H1 (cell line): ENCODE results near the gene NHP2. TPM values are rescaled to one million over a fixed set of nuclear protein-coding genes. Genes with fewer than 3 reads are reported as not detected.

ENCODE experiments used
- CTCF ChIA-PET: fragments of 300-600 bp; sonication (Branson Sonifier 250); formaldehyde crosslinking; loops from one replicate; lab custom pipeline; 2021; ENCODE audit not compliant: partially characterized antibody; lab: Charles Lee
- POLR2A ChIA-PET: fragments of 300-600 bp; sonication (Branson Sonifier 250); formaldehyde crosslinking; loops from one replicate; lab custom pipeline; 2021; ENCODE audit warnings: inconsistent platforms; ENCODE audit not compliant: partially characterized antibody; lab: Charles Lee
- DNase-seq, 2 experiments: peaks; one replicate each; pipeline versions ENCODE4 v3.0.0 to v3.0.0-alpha.2; 2010 to 2022; ENCODE audit warnings: low spot score in 2 of 2, low read depth in 1 of 2, mixed read lengths in 1 of 2
- FAIRE-seq: peaks from 2 replicates; lab custom pipeline; 2011; peaks lifted over from hg19 to GRCh38; lab: Jason Lieb, UNC
- H2AFZ ChIP-seq: 2 replicates; pipeline ENCODE4 v1.8.1; 2012; ENCODE audit warnings: low read length, inconsistent platforms
- H2AK5ac ChIP-seq: 2 replicates; pipeline ENCODE4 v1.6.1; 2013; ENCODE audit warnings: low read depth, low read length
- H2BK120ac ChIP-seq: replicated peaks from 2 replicates; pipeline ENCODE3; 2013; ENCODE audit warnings: low read depth, low read length, inconsistent platforms
- H2BK12ac ChIP-seq: 2 replicates; pipeline ENCODE4 v1.6.1; 2013; ENCODE audit warnings: low read depth, low read length
- H2BK15ac ChIP-seq: 2 replicates; pipeline ENCODE4 v1.6.1; 2013; ENCODE audit warnings: low read length
- H2BK20ac ChIP-seq: 2 replicates; pipeline ENCODE4 v1.6.1; 2013; ENCODE audit warnings: low read length
- H2BK5ac ChIP-seq: 2 replicates; pipeline ENCODE4 v1.6.1; 2013; ENCODE audit warnings: low read depth, low read length
- H3K14ac ChIP-seq: 2 replicates; pipeline ENCODE4 v1.6.1; 2013; ENCODE audit warnings: inconsistent platforms; ENCODE audit not compliant: insufficient read length
- H3K18ac ChIP-seq: 2 replicates; pipeline ENCODE4 v1.6.1; 2013; ENCODE audit warnings: low read length; ENCODE audit errors: extremely low read depth
- H3K23ac ChIP-seq: 2 replicates; pipeline ENCODE4 v1.6.1; 2013; ENCODE audit warnings: inconsistent platforms; ENCODE audit not compliant: insufficient read length
- H3K23me2 ChIP-seq: 2 replicates; pipeline ENCODE4 v1.6.1; 2013; ENCODE audit warnings: low read depth, low read length
- H3K27ac ChIP-seq: 2 replicates; pipeline ENCODE4 v1.6.1; 2011; ENCODE audit warnings: low read depth, low read length, inconsistent platforms
- H3K27me3 ChIP-seq, 4 experiments: replicated peaks in 1 of 4; 1 replicate in 1 of 4; 2 replicates in 3 of 4; pipeline versions ENCODE4 v1.6.1 to v1.8.1; 2011 to 2013; ENCODE audit warnings: low read length in 3 of 4, mild to moderate bottlenecking in 3 of 4, inconsistent platforms in 2 of 4, mixed read lengths in 2 of 4, moderate library complexity in 1 of 4; ENCODE audit not compliant: control insufficient read depth in 3 of 4, insufficient read depth in 3 of 4; ENCODE audit errors: extremely low read depth in 1 of 4
- H3K36me3 ChIP-seq, 4 experiments: 2 replicates each; pipeline versions ENCODE4 v1.6.1 to v1.8.1; 2011 to 2013; ENCODE audit warnings: mild to moderate bottlenecking in 4 of 4, low read length in 3 of 4, moderate library complexity in 2 of 4, control low read depth in 1 of 4, inconsistent platforms in 1 of 4; ENCODE audit not compliant: insufficient read depth in 4 of 4, control insufficient read depth in 2 of 4
- H3K4ac ChIP-seq: replicated peaks from 2 replicates; pipeline ENCODE3; 2013; ENCODE audit warnings: low read length, low read depth, mixed read lengths, inconsistent platforms; ENCODE audit not compliant: insufficient read length
- H3K4me1 ChIP-seq, 4 experiments: replicated peaks in 1 of 4; 1 replicate in 1 of 4; 2 replicates in 3 of 4; pipeline versions ENCODE4 v1.6.1 to v1.8.1; 2011 to 2013; ENCODE audit warnings: low read length in 3 of 4, inconsistent platforms in 2 of 4, mixed read lengths in 1 of 4; ENCODE audit not compliant: insufficient read depth in 4 of 4, control insufficient read depth in 3 of 4
- H3K4me2 ChIP-seq, 2 experiments: 2 replicates each; pipeline versions ENCODE4 v1.6.1 to v1.8.1; 2011 to 2013; ENCODE audit warnings: low read depth in 2 of 2, low read length in 2 of 2, control low read depth in 1 of 2, inconsistent platforms in 1 of 2, mild to moderate bottlenecking in 1 of 2; ENCODE audit not compliant: insufficient read depth in 1 of 2
- H3K4me3 ChIP-seq, 4 experiments: fragments of 200-600, 300-600 bp in 1 of 4; sonication (generic), shearing (Covaris generic), sonication (Bioruptor Twin) in 1 of 4; 2 replicates each; pipeline versions ENCODE4 v1.5.1 to v1.8.1; 2011 to 2016; ENCODE audit warnings: low read length in 4 of 4, low read depth in 3 of 4, control low read depth in 2 of 4, inconsistent platforms in 2 of 4, mild to moderate bottlenecking in 2 of 4, mixed read lengths in 1 of 4, moderate library complexity in 1 of 4; ENCODE audit not compliant: insufficient read depth in 2 of 4; ENCODE audit errors: extremely low read depth in 1 of 4
- H3K56ac ChIP-seq: replicated peaks from 2 replicates; pipeline ENCODE3; 2013; ENCODE audit warnings: low read depth, mild to moderate bottlenecking, mixed read lengths, low read length, inconsistent platforms; ENCODE audit not compliant: insufficient read length
- H3K79me1 ChIP-seq: 2 replicates; pipeline ENCODE4 v1.6.1; 2013; ENCODE audit warnings: low read depth, low read length, control low read depth
- H3K79me2 ChIP-seq, 2 experiments: 2 replicates each; pipeline versions ENCODE4 v1.6.1 to v1.8.1; 2012 to 2013; ENCODE audit warnings: low read length in 2 of 2, mild to moderate bottlenecking in 2 of 2, inconsistent platforms in 1 of 2; ENCODE audit not compliant: insufficient read depth in 2 of 2, control insufficient read depth in 1 of 2
- H3K9ac ChIP-seq, 4 experiments: replicated peaks in 1 of 4; 1 replicate in 1 of 4; 2 replicates in 3 of 4; pipeline versions ENCODE4 v1.6.1 to v1.8.1; 2011 to 2013; ENCODE audit warnings: low read depth in 3 of 4, low read length in 3 of 4, control low read depth in 2 of 4, mild to moderate bottlenecking in 2 of 4, moderate library complexity in 2 of 4, inconsistent platforms in 1 of 4; ENCODE audit errors: extremely low read depth in 1 of 4
- H3K9me3 ChIP-seq, 2 experiments: 2 replicates each; pipeline versions ENCODE4 v1.6.1 to v1.8.1; 2012 to 2013; ENCODE audit warnings: mild to moderate bottlenecking in 2 of 2, moderate library complexity in 2 of 2, control low read depth in 1 of 2, inconsistent platforms in 1 of 2, low read depth in 1 of 2, low read length in 1 of 2, mixed read lengths in 1 of 2; ENCODE audit not compliant: insufficient read depth in 2 of 2
- H4K20me1 ChIP-seq, 2 experiments: replicated peaks in 1 of 2; 2 replicates each; pipeline versions ENCODE3 to v1.8.1; 2011 to 2013; ENCODE audit warnings: inconsistent platforms in 2 of 2, low read length in 2 of 2, mild to moderate bottlenecking in 1 of 2; ENCODE audit not compliant: insufficient read depth in 2 of 2, control insufficient read depth in 1 of 2
- H4K5ac ChIP-seq: 2 replicates; pipeline ENCODE4 v1.6.1; 2013; ENCODE audit warnings: low read length, low read depth, mixed read lengths, inconsistent platforms; ENCODE audit not compliant: insufficient read length
- H4K8ac ChIP-seq: 2 replicates; pipeline ENCODE4 v1.8.0; 2013; ENCODE audit warnings: mild to moderate bottlenecking, moderate library complexity, low read length, inconsistent platforms; ENCODE audit not compliant: insufficient read depth; ENCODE audit errors: extremely low read depth
- H4K91ac ChIP-seq: replicated peaks from 2 replicates; pipeline ENCODE3; 2013; ENCODE audit warnings: low read length, mixed read lengths, inconsistent platforms; ENCODE audit not compliant: insufficient read length
- BRCA1 ChIP-seq: IDR thresholded peaks from 2 replicates; pipeline ENCODE4 v1.6.1; 2012; ENCODE audit warnings: low read depth, low read length, improper control_type of control experiment
- CHD1 ChIP-seq: IDR thresholded peaks from 2 replicates; pipeline ENCODE4 v1.6.1; 2012; ENCODE audit warnings: low read depth, low read length, improper control_type of control experiment
- CHD2 ChIP-seq: IDR thresholded peaks from 2 replicates; pipeline ENCODE4 v1.6.1; 2012; ENCODE audit warnings: low read length, improper control_type of control experiment
- HDAC2 ChIP-seq, 2 experiments: fragments of 300-600 bp in 1 of 2; sonication (generic) in 1 of 2; IDR thresholded peaks; 2 replicates each; pipeline ENCODE4 v1.6.1; 2011 to 2012; ENCODE audit warnings: low read depth in 2 of 2, low read length in 2 of 2, mild to moderate bottlenecking in 2 of 2, moderate library complexity in 2 of 2, borderline replicate concordance in 1 of 2, inconsistent platforms in 1 of 2
- MAX ChIP-seq: IDR thresholded peaks from 2 replicates; pipeline ENCODE4 v1.6.1; 2012; ENCODE audit warnings: inconsistent platforms
- NRF1 ChIP-seq: IDR thresholded peaks from 2 replicates; pipeline ENCODE4 v1.6.1; 2011; ENCODE audit warnings: mild to moderate bottlenecking, low read depth, low read length, improper control_type of control experiment
- SIRT6 ChIP-seq: IDR thresholded peaks from one replicate; pipeline ENCODE4 v1.7.1; 2012; ENCODE audit warnings: low read length, inconsistent platforms
- TEAD4 ChIP-seq: IDR thresholded peaks from 2 replicates; pipeline ENCODE4 v1.6.1; 2012; ENCODE audit warnings: low read depth, low read length, inconsistent platforms, mixed read lengths
- USF2 ChIP-seq: IDR thresholded peaks from 2 replicates; pipeline ENCODE4 v1.6.1; 2011; ENCODE audit warnings: low read length, improper control_type of control experiment
- WGBS, 2 experiments: shearing (Covaris generic) in 1 of 2; methylation state at CpG; one replicate each; pipeline versions ENCODE4 v1.1.6 to v1.1.7; 2013 to 2015; ENCODE audit warnings: low lambda C conversion rate in 2 of 2, mixed read lengths in 2 of 2, inconsistent platforms in 1 of 2, low coverage in 1 of 2, missing lambda C conversion rate in 1 of 2; ENCODE audit not compliant: insufficient replicate concordance in 2 of 2, insufficient coverage in 1 of 2, insufficient read length in 1 of 2; ENCODE audit errors: extremely low coverage in 1 of 2, missing lambda C conversion rate in 1 of 2; 5-methylcytosine and 5-hydroxymethylcytosine counted together
- polyA plus RNA-seq, 7 experiments: library from polyadenylated mRNA; depleted of rRNA in 3 of 7; stranded (reverse) in 5 of 7; unstranded in 2 of 7; fragments of >200 nt in 5 of 7; fragments of 200-250 nt in 2 of 7; gene quantifications; 1 replicate in 5 of 7; 2 replicates in 1 of 7; 4 replicates in 1 of 7; pipeline versions ENCODE4 v1.2.1 to v1.2.3, GENCODE V29; 2011 to 2013; ENCODE audit warnings: missing spikeins in 2 of 7, mixed read lengths in 2 of 7
- total RNA-seq: library from RNA; stranded (reverse); fragmentation: NEBNext Ultra II Directional; extraction: Animal tissue kit (Norgen Biotek cat#: 25700); gene quantifications from 2 replicates; pipeline ENCODE4 v1.2.1, GENCODE V29; 2021
- TF ChIP-seq, protein P1 (sequence below), 3 experiments: IDR thresholded peaks; 1 replicate in 2 of 3; 2 replicates in 1 of 3; pipeline versions ENCODE4 v1.5.1 to v1.6.1; 2011; ENCODE audit warnings: low read length in 3 of 3, mild to moderate bottlenecking in 3 of 3, inconsistent platforms in 2 of 3, low read depth in 1 of 3, moderate library complexity in 1 of 3; ENCODE audit not compliant: insufficient read depth in 1 of 3; ENCODE audit errors: control extremely low read depth in 1 of 3

Gene NHP2
- total and polyA plus RNA-seq, 2 of the 8 experiments (the other 6 are each of a cell fraction or from before 2014, with no cell fraction given), result 241 to 263 TPM

DNA sequence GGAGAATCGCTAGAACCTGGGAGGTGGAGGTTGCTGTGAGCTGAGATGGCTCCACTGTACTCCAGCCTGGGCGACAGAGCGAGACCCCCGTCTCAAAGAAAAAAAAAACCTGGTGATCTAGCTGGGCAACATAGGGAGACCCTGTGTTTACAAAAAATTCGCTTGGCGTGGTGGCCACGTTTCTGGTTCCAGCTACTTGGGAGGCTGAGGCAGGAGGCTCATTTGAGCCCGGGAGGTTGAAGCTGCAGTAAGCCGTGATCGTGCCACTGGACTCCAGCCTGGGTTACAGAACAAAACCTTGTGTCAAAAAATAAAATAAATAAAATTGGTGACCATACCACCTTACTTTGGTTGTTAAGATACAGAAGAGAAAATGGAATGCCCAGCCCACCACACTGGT is 48.9 kb upstream of the NHP2 start:
- Histone ChIP-seq H3K9ac (no peak overlapping the region), H3K79me1 (peaks cover 10% of the 10 kb centered on the region), H2BK15ac (no peak overlapping the region), H3K23me2 (peaks cover 4% of the 10 kb centered on the region), H2BK120ac (no peak overlapping the region), H3K4me3 (no peak overlapping the region), H3K56ac (no peak overlapping the region), H3K79me2 (peaks cover 27 to 33% of the 10 kb centered on the region in 2 experiments), H4K5ac (no peak overlapping the region), H2AFZ (no peak overlapping the region), H3K36me3 (peaks cover 15 to 24% (median 20%) of the 10 kb centered on the region in 4 experiments), H3K27ac (no peak overlapping the region), H4K20me1 (peaks cover 22% of the 10 kb centered on the region in 2 experiments), H3K14ac (no peak overlapping the region), H4K8ac (no peak overlapping the region), H2AK5ac (no peak overlapping the region), H3K4me2 (no peak overlapping the region), H4K91ac (no peak overlapping the region), H3K4ac (no peak overlapping the region), H3K27me3 (no peaks in the 10 kb centered on the region), H2BK12ac (no peak overlapping the region), H3K18ac (no peak overlapping the region), H3K23ac (no peak overlapping the region), H2BK20ac (no peak overlapping the region), H2BK5ac (no peak overlapping the region), H3K4me1 (peaks cover 0 to 10% (median 4%) of the 10 kb centered on the region in 4 experiments; a peak in 5 of 7 replicates), H3K9me3 (no peaks in the 10 kb centered on the region)
- POLR2A ChIA-PET, result interaction anchor here (1.4 to 38.5 kb wide), 5 partner anchors 1 to 88 kb away, joined by 6 to 985 read pairs (median 13); partner anchors contain the start of genes GMCL2, HNRNPAB, NHP2 and PHYKPL
- WGBS, 2 experiments, result 92% methylated on average over 10 of the region's 10 CpGs; no CpG with 5 or more reads in 1 of the 2 experiments
- CTCF ChIA-PET, result interaction anchor here (0.7 to 1.6 kb wide), 6 partner anchors 9 to 359 kb away, joined by 3 read pairs; no protein-coding TSS in a partner anchor
- DNase-seq, result no peak
- FAIRE-seq, result no peak
- no peak for TF ChIP-seq USF2
- TF ChIP-seq TEAD4, result no peak
- TF ChIP-seq CHD1, result no peak
- no peak for TF ChIP-seq SIRT6
- TF ChIP-seq MAX, result no peak
- TF ChIP-seq CHD2, result no peak
- no peak for TF ChIP-seq NRF1
- TF ChIP-seq BRCA1, result no peak
- TF ChIP-seq, protein P1, sequence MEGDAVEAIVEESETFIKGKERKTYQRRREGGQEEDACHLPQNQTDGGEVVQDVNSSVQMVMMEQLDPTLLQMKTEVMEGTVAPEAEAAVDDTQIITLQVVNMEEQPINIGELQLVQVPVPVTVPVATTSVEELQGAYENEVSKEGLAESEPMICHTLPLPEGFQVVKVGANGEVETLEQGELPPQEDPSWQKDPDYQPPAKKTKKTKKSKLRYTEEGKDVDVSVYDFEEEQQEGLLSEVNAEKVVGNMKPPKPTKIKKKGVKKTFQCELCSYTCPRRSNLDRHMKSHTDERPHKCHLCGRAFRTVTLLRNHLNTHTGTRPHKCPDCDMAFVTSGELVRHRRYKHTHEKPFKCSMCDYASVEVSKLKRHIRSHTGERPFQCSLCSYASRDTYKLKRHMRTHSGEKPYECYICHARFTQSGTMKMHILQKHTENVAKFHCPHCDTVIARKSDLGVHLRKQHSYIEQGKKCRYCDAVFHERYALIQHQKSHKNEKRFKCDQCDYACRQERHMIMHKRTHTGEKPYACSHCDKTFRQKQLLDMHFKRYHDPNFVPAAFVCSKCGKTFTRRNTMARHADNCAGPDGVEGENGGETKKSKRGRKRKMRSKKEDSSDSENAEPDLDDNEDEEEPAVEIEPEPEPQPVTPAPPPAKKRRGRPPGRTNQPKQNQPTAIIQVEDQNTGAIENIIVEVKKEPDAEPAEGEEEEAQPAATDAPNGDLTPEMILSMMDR (IDR thresholded peaks at IDR 0.05; ENCODE audit: control extremely low read depth in 1 of 3, insufficient read depth in 1 of 3, low read depth in 1 of 3, low read length in 3 of 3), result no peak
- TF ChIP-seq HDAC2 (IDR thresholded peaks at IDR 0.05; ENCODE audit: borderline replicate concordance in 1 of 2, low read depth in 2 of 2, low read length in 2 of 2), result no peak
